ENCODE data around the gene GJD4. TPM values are rescaled to one million over a fixed set of nuclear protein-coding genes. Genes with fewer than 3 reads are reported as not detected.

GJD4 gene
- total and polyA plus RNA-seq, 4 donors: not detected

- peaks cover 5 to 18% (median 6%) of the 10 kb centered on the region in 4 donors for H3K36me3 ChIP-seq (ENCODE audit: control insufficient read depth in 4 of 4, insufficient read depth in 3 of 4, low read depth in 1 of 4, low read length in 3 of 4)
- DNase-seq (ENCODE audit: low spot score): no peak
- no peaks in the 10 kb centered on the region for H3K9me3 ChIP-seq (ENCODE audit: control insufficient read depth in 4 of 4, low read length in 3 of 4)
- no peak overlapping the region for H3K9ac ChIP-seq (ENCODE audit: low read depth in 1 of 2, low read length in 2 of 2)
- H3K27me3 ChIP-seq (ENCODE audit: control insufficient read depth in 4 of 4, insufficient read depth in 4 of 4, low read length in 3 of 4): no peaks in the 10 kb centered on the region
- no peak overlapping the region for H3K27ac ChIP-seq (ENCODE audit: low read depth in 1 of 2, low read length in 2 of 2)
- WGBS: 95% methylated on average over 6 of the region's 6 CpGs
- TF ChIP-seq FOXA1 (IDR thresholded peaks at IDR 0.05): no peak
- TF ChIP-seq, protein P1, sequence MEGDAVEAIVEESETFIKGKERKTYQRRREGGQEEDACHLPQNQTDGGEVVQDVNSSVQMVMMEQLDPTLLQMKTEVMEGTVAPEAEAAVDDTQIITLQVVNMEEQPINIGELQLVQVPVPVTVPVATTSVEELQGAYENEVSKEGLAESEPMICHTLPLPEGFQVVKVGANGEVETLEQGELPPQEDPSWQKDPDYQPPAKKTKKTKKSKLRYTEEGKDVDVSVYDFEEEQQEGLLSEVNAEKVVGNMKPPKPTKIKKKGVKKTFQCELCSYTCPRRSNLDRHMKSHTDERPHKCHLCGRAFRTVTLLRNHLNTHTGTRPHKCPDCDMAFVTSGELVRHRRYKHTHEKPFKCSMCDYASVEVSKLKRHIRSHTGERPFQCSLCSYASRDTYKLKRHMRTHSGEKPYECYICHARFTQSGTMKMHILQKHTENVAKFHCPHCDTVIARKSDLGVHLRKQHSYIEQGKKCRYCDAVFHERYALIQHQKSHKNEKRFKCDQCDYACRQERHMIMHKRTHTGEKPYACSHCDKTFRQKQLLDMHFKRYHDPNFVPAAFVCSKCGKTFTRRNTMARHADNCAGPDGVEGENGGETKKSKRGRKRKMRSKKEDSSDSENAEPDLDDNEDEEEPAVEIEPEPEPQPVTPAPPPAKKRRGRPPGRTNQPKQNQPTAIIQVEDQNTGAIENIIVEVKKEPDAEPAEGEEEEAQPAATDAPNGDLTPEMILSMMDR (IDR thresholded peaks at IDR 0.05; ENCODE audit: low read depth, low read length, missing input control): no peak
- TF ChIP-seq EGR1 (IDR thresholded peaks at IDR 0.05; ENCODE audit: low read depth in 2 of 2): no peak
- TF ChIP-seq NR2F2 (IDR thresholded peaks at IDR 0.05): no peak
- TF ChIP-seq ZBTB33 (IDR thresholded peaks at IDR 0.05): no peak
- TF ChIP-seq GABPA (IDR thresholded peaks at IDR 0.05 in 1 of 2, conservative IDR thresholded peaks at IDR 0.05 in 1 of 2): no peak
- no peak for TF ChIP-seq HNF4G (IDR thresholded peaks at IDR 0.05)
- no peak for TF ChIP-seq JUND (IDR thresholded peaks at IDR 0.05)
- no peak for TF ChIP-seq RXRA (IDR thresholded peaks at IDR 0.05)
- peaks cover 0 to 2% (median 0%) of the 10 kb centered on the region in 4 donors for H3K4me1 ChIP-seq (ENCODE audit: control insufficient read depth in 4 of 4, insufficient read depth in 4 of 4, low read length in 3 of 4)
- H3K4me3 ChIP-seq (ENCODE audit: low read depth in 1 of 3, low read length in 3 of 3): no peak overlapping the region
Measured at GRCh38 chr10:35567951-35568350, 37.2 kb upstream of the GJD4 start.

DNA sequence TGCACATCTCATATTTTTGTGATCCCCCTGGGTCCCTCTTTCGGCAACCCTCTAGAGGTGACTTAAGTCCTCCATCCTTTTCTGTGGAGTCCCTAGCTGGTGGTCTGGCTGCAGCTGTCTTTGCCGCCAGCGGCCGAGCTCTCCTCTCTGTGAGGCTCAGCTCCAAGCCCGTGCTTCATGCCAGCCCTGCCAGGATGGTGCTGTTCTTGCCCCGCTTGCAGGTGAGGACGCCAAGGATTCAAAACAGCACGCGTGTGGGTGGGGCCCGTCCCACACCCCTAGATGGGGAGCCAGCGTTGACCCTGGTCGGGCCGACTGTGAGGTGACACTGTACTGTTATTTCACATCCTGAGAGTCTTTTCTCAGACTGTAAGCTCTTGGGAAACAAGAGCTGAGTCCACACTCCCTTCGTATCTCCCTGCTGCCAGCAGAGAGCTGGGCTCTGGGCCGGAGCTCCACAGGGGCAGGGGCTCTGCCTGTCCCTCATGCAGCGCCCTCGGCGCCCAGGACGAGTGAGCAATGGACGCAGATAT, 36.6 kb upstream of the GJD4 start:
- Histone ChIP-seq H3K9ac (ENCODE audit: low read depth in 1 of 2, low read length in 2 of 2) (no peak overlapping the region), H3K4me1 (ENCODE audit: control insufficient read depth in 4 of 4, insufficient read depth in 4 of 4, low read length in 3 of 4) (peaks cover 0 to 2% (median 0%) of the 10 kb centered on the region in 4 donors), H3K27me3 (ENCODE audit: control insufficient read depth in 4 of 4, insufficient read depth in 4 of 4, low read length in 3 of 4) (no peaks in the 10 kb centered on the region), H3K9me3 (ENCODE audit: control insufficient read depth in 4 of 4, low read length in 3 of 4) (no peaks in the 10 kb centered on the region), H3K4me3 (ENCODE audit: low read depth in 1 of 3, low read length in 3 of 3) (no peak overlapping the region), H3K27ac (ENCODE audit: low read depth in 1 of 2, low read length in 2 of 2) (no peak overlapping the region), H3K36me3 (ENCODE audit: control insufficient read depth in 4 of 4, insufficient read depth in 3 of 4, low read depth in 1 of 4, low read length in 3 of 4) (peaks cover 5 to 18% (median 6%) of the 10 kb centered on the region in 4 donors)
- no peak for DNase-seq (ENCODE audit: low spot score)
- TF ChIP-seq ATF3 (IDR thresholded peaks at IDR 0.05): no peak
- TF ChIP-seq JUND (IDR thresholded peaks at IDR 0.05): no peak
- TF ChIP-seq RXRA (IDR thresholded peaks at IDR 0.05): no peak
- no peak for TF ChIP-seq MAX (IDR thresholded peaks at IDR 0.05)
- no peak for TF ChIP-seq NR2F2 (IDR thresholded peaks at IDR 0.05)
- TF ChIP-seq GABPA (IDR thresholded peaks at IDR 0.05 in 1 of 2, conservative IDR thresholded peaks at IDR 0.05 in 1 of 2): no peak
- no peak for TF ChIP-seq SP1 (IDR thresholded peaks at IDR 0.05)
- no peak for TF ChIP-seq EGR1 (IDR thresholded peaks at IDR 0.05; ENCODE audit: low read depth in 2 of 2)
- TF ChIP-seq HNF4A (conservative IDR thresholded peaks at IDR 0.05): no peak
- TF ChIP-seq FOXA1 (IDR thresholded peaks at IDR 0.05): no peak
- no peak for TF ChIP-seq RAD21 (IDR thresholded peaks at IDR 0.05)
- WGBS: 96% methylated on average over 20 of the region's 20 CpGs
